GM23248 (cell line): ENCODE results near the gene KLHL22. TPM values are rescaled to one million over a fixed set of nuclear protein-coding genes. Genes with fewer than 3 reads are reported as not detected.
A peak's percentile ranks its signal among the peaks of the same experiment; 100 is the strongest.

Source experiments
- DNase-seq: peaks from one replicate; pipeline ENCODE4 v3.0.0-alpha.2; 2015
- H2AFZ ChIP-seq: fragments of 200-600 bp; sonication (generic); 2 replicates; pipeline ENCODE4 v1.6.1; 2016; ENCODE audit warnings: antibody characterized with exemption
- H3F3A ChIP-seq: fragments of 200-600 bp; sonication (generic); 2 replicates; pipeline ENCODE4 v1.6.1; 2016; ENCODE audit warnings: mild to moderate bottlenecking, antibody characterized with exemption, mixed run types; ENCODE audit not compliant: insufficient read depth
- H3K27ac ChIP-seq: fragments of 200-600 bp; sonication (generic); 2 replicates; pipeline ENCODE4 v1.5.1; 2016; ENCODE audit warnings: mild to moderate bottlenecking
- H3K27me3 ChIP-seq: fragments of 200-600 bp; sonication (generic); replicated peaks from 2 replicates; pipeline ENCODE4 v1.6.1; 2016; ENCODE audit warnings: mild to moderate bottlenecking; ENCODE audit not compliant: insufficient read depth
- H3K36me3 ChIP-seq: fragments of 200-600 bp; sonication (generic); 2 replicates; pipeline ENCODE4 v1.6.1; 2016; ENCODE audit warnings: low read depth, mild to moderate bottlenecking
- H3K4me1 ChIP-seq: fragments of 200-600 bp; sonication (generic); 2 replicates; pipeline ENCODE4 v1.6.1; 2016; ENCODE audit warnings: mild to moderate bottlenecking; ENCODE audit not compliant: insufficient read depth
- H3K4me2 ChIP-seq: fragments of 200-600 bp; sonication (generic); one replicate; pipeline ENCODE4 v1.6.1; 2016; ENCODE audit warnings: mild to moderate bottlenecking; ENCODE audit not compliant: unreplicated experiment
- H3K4me3 ChIP-seq: fragments of 200-600 bp; sonication (generic); 2 replicates; pipeline ENCODE4 v1.5.1; 2016; ENCODE audit warnings: mild to moderate bottlenecking
- H3K79me2 ChIP-seq: fragments of 200-600 bp; sonication (generic); 2 replicates; pipeline ENCODE4 v1.6.1; 2016; ENCODE audit warnings: mild to moderate bottlenecking; ENCODE audit not compliant: insufficient read depth
- H3K9ac ChIP-seq: fragments of 200-600 bp; sonication (generic); 2 replicates; pipeline ENCODE4 v1.6.1; 2016; ENCODE audit warnings: mild to moderate bottlenecking
- H3K9me2 ChIP-seq: fragments of 200-600 bp; sonication (generic); 2 replicates; pipeline ENCODE4 v1.6.1; 2016; ENCODE audit warnings: mixed run types, mild to moderate bottlenecking, moderate library complexity; ENCODE audit not compliant: insufficient read depth
- H3K9me3 ChIP-seq: fragments of 200-600 bp; sonication (generic); one replicate; pipeline ENCODE4 v1.6.1; 2017; ENCODE audit warnings: low read depth
- H4K20me1 ChIP-seq: fragments of 200-600 bp; sonication (generic); 2 replicates; pipeline ENCODE4 v1.6.0; 2016; ENCODE audit not compliant: insufficient read depth
- EZH2 ChIP-seq: fragments of 200-600 bp; sonication (generic); IDR thresholded peaks from 2 replicates; pipeline ENCODE4 v1.6.1; 2018; ENCODE audit warnings: antibody characterized with exemption, mild to moderate bottlenecking; ENCODE audit not compliant: insufficient read depth, poor library complexity, severe bottlenecking
- EZH2phosphoT487 ChIP-seq: fragments of 200-600 bp; sonication (generic); IDR thresholded peaks from 2 replicates; pipeline ENCODE4 v1.6.1; 2018; ENCODE audit warnings: antibody characterized with exemption, moderate library complexity, mild to moderate bottlenecking, low read depth; ENCODE audit not compliant: insufficient read depth
- whole genome bisulfite sequencing, 2 experiments: methylation state at CpG; one replicate each; pipeline ENCODE4 v1.1.6; 2015 to 2017; ENCODE audit warnings: low lambda C conversion rate in 2 of 2, low coverage in 1 of 2; ENCODE audit errors: missing lambda C conversion rate in 2 of 2; 5-methylcytosine and 5-hydroxymethylcytosine counted together
- in situ Hi-C: fragments of 300-500 bp; cut with MboI; formaldehyde crosslinking; loops from 2 replicates; pipeline ENCODE4 v1.15.0; 2020
- polyA plus RNA-seq: library from polyadenylated mRNA; unstranded; fragments of >200 nt; fragmentation: Nextera tagmentation; extraction: Ambion mirVana; gene quantifications from 2 replicates; pipeline ENCODE4 v1.2.1, GENCODE V29; 2016
- total RNA-seq: library from RNA; depleted of rRNA; stranded (reverse); fragments of >200 nt; shearing (Covaris generic); gene quantifications from 2 replicates; pipeline ENCODE4 v1.2.3, GENCODE V29; 2014

The KLHL22 gene
- total and polyA plus RNA-seq, 2 experiments from 2014 or later, result 19.0 to 41.3 TPM

DNA sequence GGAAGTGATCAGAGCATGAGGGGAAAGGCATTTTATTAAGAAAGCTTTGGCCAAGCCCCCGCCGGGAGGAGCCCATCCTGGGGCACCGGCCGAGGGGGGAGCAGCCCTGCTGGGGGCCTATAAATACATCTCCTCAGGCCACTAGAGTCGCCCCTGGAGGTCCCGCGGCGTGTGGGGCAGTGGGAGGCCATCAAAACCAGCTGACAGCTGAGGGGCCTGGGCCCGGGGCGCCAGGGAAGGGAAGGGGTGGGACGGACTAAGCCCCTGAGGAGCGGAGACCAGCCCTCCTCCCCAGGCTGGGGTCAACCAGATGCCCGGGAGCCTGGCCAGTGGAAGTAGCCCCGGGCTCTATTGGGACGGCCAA is 71.0 kb downstream of the KLHL22 start:
- Histone ChIP-seq H3K27ac (no peak overlapping the region), H3K4me2 (no peak overlapping the region), H4K20me1 (no peaks in the 10 kb centered on the region), H3K9me2 (no peaks in the 10 kb centered on the region), H2AFZ (no peak overlapping the region), H3K36me3 (peaks cover 8% of the 10 kb centered on the region; the same call in 1 of the 2 replicates), H3F3A (peaks cover 4% of the 10 kb centered on the region; the same call in 1 of the 2 replicates), H3K79me2 (0 out of 2 replicates have a peak, but pooled peaks cover 2% of the 10 kb centered on the region), H3K4me3 (no peak overlapping the region), H3K9ac (no peak overlapping the region), H3K27me3 (no peaks in the 10 kb centered on the region), H3K9me3 (no peaks in the 10 kb centered on the region), H3K4me1 (peaks cover 15% of the 10 kb centered on the region)
- no peak for TF ChIP-seq EZH2phosphoT487
- TF ChIP-seq EZH2, result no peak
- WGBS, 2 experiments, result 95 to 98% methylated on average over 11 to 15 of the region's 15 CpGs
- in situ Hi-C loops, result no loop called here
- DNase-seq, result no peak

DNA sequence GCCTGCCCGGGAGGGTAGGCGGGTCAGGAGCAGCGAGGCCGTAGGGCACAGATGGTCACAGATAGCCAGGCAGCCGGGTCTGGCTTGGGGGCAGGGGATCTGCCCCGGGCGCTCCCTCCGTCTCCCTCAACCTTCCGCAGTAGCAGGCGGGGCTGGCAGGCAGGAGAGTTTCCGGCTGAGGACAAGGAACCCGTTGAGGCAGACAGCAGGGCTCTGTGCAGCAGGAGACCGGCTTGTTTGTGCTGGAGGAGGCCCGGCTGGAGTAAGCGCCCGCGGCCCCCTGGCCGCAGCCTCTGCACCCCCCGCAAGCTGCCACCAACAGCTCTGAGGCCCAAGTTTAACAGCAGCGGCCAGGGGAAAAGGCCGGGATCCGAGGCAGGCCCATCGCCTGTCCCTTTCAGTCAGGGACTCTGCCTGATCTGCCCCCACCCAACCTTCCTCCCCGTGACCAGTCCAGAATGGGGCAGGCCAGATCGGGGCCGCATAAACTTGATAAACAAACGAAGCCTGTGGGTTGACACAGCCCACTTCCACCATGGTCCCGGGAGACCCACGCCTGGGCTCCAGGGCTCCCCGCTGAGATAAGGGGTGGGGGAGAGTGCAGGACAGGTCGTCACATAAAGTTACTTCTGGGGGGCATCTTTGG is 71.6 kb downstream of the KLHL22 start:
- H2AFZ ChIP-seq, result no peak overlapping the region
- H3K9ac ChIP-seq, result no peak overlapping the region
- no peaks in the 10 kb centered on the region for H3K27me3 ChIP-seq
- H3K4me1 ChIP-seq, result peaks cover 15% of the 10 kb centered on the region
- H3F3A ChIP-seq, result peaks cover 4% of the 10 kb centered on the region; the same call in 1 of the 2 replicates
- WGBS, 2 experiments, result 81 to 83% methylated on average over 29 to 30 of the region's 31 CpGs
- H3K36me3 ChIP-seq, result peaks cover 8% of the 10 kb centered on the region; the same call in 1 of the 2 replicates
- no peak overlapping the region for H3K27ac ChIP-seq
- no peak overlapping the region for H3K4me3 ChIP-seq
- no peak for TF ChIP-seq EZH2
- TF ChIP-seq EZH2phosphoT487, result no peak
- H3K9me3 ChIP-seq, result no peaks in the 10 kb centered on the region
- no peaks in the 10 kb centered on the region for H4K20me1 ChIP-seq
- no peaks in the 10 kb centered on the region for H3K79me2 ChIP-seq
- DNase-seq, result no peak
- H3K4me2 ChIP-seq, result no peak overlapping the region
- in situ Hi-C loops, result no loop called here
- H3K9me2 ChIP-seq, result no peaks in the 10 kb centered on the region

DNA sequence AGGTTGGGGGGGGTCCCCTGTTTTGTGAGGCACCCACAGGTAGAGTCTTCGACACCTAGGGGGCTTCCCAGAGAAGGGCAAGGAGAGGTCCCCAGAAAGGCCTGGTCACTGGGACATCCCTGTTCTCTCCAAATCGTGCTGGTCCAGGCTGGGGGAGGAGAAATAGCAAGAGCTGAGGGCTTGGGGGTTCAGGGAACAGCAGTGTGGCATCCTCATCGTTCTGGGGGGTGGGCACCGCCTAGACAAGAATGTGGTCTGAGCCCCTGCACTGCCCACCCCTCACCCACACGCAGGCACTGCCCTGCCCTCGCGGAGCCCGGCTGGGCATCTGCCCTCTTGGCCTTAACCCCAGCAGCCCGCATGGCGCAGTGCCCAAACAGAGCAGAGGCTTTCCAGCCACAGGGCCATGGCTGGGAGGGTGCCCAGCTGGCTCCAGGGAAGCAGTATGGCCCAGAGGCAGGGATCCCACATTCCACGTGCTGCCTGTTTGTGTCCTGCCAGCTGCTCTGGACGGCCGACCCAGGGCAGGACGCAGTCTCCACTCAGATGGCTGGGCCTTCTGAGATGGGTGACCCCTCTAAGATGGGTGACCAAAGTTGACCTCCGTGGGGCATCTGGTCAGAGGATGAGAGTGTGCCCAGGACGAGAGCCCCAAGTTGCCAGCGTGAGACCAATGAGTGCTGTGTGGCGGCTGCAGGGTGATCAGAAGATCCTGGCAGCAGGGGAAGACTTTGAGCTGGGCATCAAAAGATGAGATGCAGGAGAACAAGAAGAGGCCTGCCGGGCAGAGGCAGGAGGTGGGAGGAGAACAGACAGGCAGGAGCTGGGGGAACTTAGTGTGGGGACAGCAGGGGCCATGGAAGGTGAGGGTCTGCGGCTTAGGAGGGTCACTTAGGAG is 72.3 kb downstream of the KLHL22 start:
- H3F3A ChIP-seq, result peaks cover 4% of the 10 kb centered on the region; the same call in 1 of the 2 replicates
- DNase-seq, result peak; percentile 73
- no peak overlapping the region; the same call in 1 of the 2 replicates for H3K4me3 ChIP-seq
- H2AFZ ChIP-seq, result no peak overlapping the region
- H3K4me2 ChIP-seq, result no peak overlapping the region
- no peaks in the 10 kb centered on the region for H3K79me2 ChIP-seq
- peak overlapping the region; percentile 65 for H3K27ac ChIP-seq
- H3K27me3 ChIP-seq, result no peaks in the 10 kb centered on the region
- no peaks in the 10 kb centered on the region for H3K9me3 ChIP-seq
- H4K20me1 ChIP-seq, result no peaks in the 10 kb centered on the region
- H3K4me1 ChIP-seq, result peaks cover 15% of the 10 kb centered on the region
- no peak for TF ChIP-seq EZH2phosphoT487
- TF ChIP-seq EZH2, result no peak
- in situ Hi-C loops, result no loop called here
- peaks cover 2% of the 10 kb centered on the region; the same call in 1 of the 2 replicates for H3K36me3 ChIP-seq
- peak overlapping the region; percentile 64 for H3K9ac ChIP-seq
- H3K9me2 ChIP-seq, result no peaks in the 10 kb centered on the region
- 26 to 38% methylated on average over 18 to 19 of the region's 20 CpGs for WGBS, 2 experiments

DNA sequence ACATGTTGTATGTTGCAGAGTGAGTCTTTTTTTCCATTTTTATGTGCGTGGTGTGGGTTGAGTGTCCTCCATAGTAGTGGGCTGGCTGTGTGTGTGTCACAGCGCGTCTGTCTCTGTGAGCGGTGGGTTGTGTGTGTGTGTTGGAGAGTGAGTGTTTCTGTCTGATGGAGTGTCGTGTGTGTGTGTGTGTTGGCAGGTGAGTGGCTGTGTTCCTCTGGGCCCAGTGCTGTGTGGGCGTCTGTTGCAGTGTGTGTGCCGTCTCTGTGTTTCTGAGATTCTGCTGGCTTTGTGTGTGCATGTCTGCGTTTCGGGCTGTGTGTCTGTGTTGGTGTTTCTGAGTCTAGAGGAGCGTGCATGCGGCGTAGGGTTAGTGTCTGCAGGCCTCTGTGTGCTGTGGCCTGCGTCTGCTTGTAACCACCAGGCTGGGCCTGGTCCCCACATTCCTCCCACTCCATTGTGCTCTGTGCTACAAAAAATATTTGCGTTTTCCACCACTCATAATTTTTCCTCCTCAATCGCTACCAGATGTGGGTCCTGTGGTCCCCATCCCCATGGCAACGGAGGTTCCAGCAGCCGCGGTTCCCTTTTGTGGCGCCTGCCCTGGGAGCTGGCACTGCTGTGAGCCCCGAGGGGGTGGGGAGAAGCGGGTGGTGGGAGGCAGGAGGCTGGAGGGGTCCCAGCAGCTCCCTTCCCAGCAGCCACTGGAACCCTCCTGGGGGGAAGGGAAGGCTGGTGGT is 73.2 kb downstream of the KLHL22 start:
- WGBS, 2 experiments, result 29 to 30% methylated on average over 21 of the region's 21 CpGs
- H3K9me3 ChIP-seq, result no peaks in the 10 kb centered on the region
- TF ChIP-seq EZH2 (no peak), EZH2phosphoT487 (no peak)
- H4K20me1 ChIP-seq, result no peaks in the 10 kb centered on the region
- peak overlapping the region; percentile 65 for H3K27ac ChIP-seq
- no peaks in the 10 kb centered on the region for H3K27me3 ChIP-seq
- DNase-seq, result peak; percentile 82
- peak overlapping the region; percentile 64 for H3K9ac ChIP-seq
- H3F3A ChIP-seq, result peaks cover 4% of the 10 kb centered on the region; the same call in 1 of the 2 replicates
- in situ Hi-C loops, result no loop called here
- no peak overlapping the region; the same call in 1 of the 2 replicates for H3K4me3 ChIP-seq
- H3K4me1 ChIP-seq, result peaks cover 15% of the 10 kb centered on the region
- no peak overlapping the region for H3K4me2 ChIP-seq
- no peaks in the 10 kb centered on the region for H3K36me3 ChIP-seq
- H2AFZ ChIP-seq, result no peak overlapping the region
- H3K79me2 ChIP-seq, result no peaks in the 10 kb centered on the region
- H3K9me2 ChIP-seq, result no peaks in the 10 kb centered on the region
